Endothelial cell of umbilical vein (primary cell): Measurements from ENCODE around the gene GRPEL1. TPM values are rescaled to one million over a fixed set of nuclear protein-coding genes. Genes with fewer than 3 reads are reported as not detected.

Source experiments
- BruUV-seq: library from RNA; stranded (reverse); fragments of 400-500 nt; replicated peaks from 2 replicates; lab custom pipeline; 2021; lab: Mats Ljungman, UMichigan
- CTCF ChIA-PET: fragments of 300-600, 350-600 bp; sonication (Branson Sonifier 250); formaldehyde crosslinking; loops from one replicate; lab custom pipeline; 2021; ENCODE audit warnings: antibody characterized with exemption, inconsistent platforms; lab: Charles Lee
- POLR2A ChIA-PET: fragments of 300-600, 350-600 bp; sonication (Branson Sonifier 250); formaldehyde crosslinking; loops from one replicate; lab custom pipeline; 2021; ENCODE audit warnings: antibody characterized with exemption, inconsistent platforms; lab: Charles Lee
- DNase-seq: peaks from one replicate; pipeline ENCODE4 v3.0.0-alpha.2; 2011; ENCODE audit warnings: low read depth, low spot score
- FAIRE-seq: peaks from 2 replicates; lab custom pipeline; 2011; peaks lifted over from hg19 to GRCh38; lab: Jason Lieb, UNC
- H2AFZ ChIP-seq: 2 replicates; pipeline ENCODE4 v1.6.0; 2012; ENCODE audit warnings: low read depth, low read length, control low read depth, inconsistent platforms
- H3K27ac ChIP-seq: 2 replicates; pipeline ENCODE4 v1.5.1; 2011; ENCODE audit warnings: low read depth, mild to moderate bottlenecking, control low read depth, low read length, moderate library complexity; ENCODE audit not compliant: insufficient read depth
- H3K27me3 ChIP-seq, 2 experiments: 2 replicates each; pipeline versions ENCODE4 v1.6.0 to v1.6.1; 2011; ENCODE audit warnings: low read length in 2 of 2, mixed read lengths in 1 of 2; ENCODE audit not compliant: control insufficient read depth in 2 of 2, insufficient read depth in 2 of 2
- H3K36me3 ChIP-seq, 2 experiments: 2 replicates in 1 of 2; 3 replicates in 1 of 2; pipeline ENCODE4 v1.5.1; 2011; ENCODE audit warnings: low read length in 2 of 2, mild to moderate bottlenecking in 1 of 2, moderate library complexity in 1 of 2; ENCODE audit not compliant: control insufficient read depth in 2 of 2, insufficient read depth in 2 of 2; ENCODE audit errors: extremely low read depth in 1 of 2
- H3K4me1 ChIP-seq: 3 replicates; pipeline ENCODE4 v1.5.1; 2011; ENCODE audit warnings: mild to moderate bottlenecking, low read length; ENCODE audit not compliant: control insufficient read depth, insufficient read depth; ENCODE audit errors: extremely low read depth
- H3K4me2 ChIP-seq: 2 replicates; pipeline ENCODE4 v1.6.1; 2011; ENCODE audit warnings: low read length, control low read depth, mixed read lengths; ENCODE audit not compliant: insufficient read depth
- H3K4me3 ChIP-seq, 3 experiments: fragments of 200-600 bp in 1 of 3; sonication (generic), shearing (Covaris generic) in 1 of 3; replicated peaks in 1 of 3; 2 replicates each; pipeline ENCODE4 v1.5.1; 2011 to 2016; ENCODE audit warnings: control low read depth in 3 of 3, low read length in 3 of 3, mild to moderate bottlenecking in 2 of 3, inconsistent platforms in 1 of 3, low read depth in 1 of 3, moderate library complexity in 1 of 3; ENCODE audit not compliant: insufficient read depth in 1 of 3
- H3K79me2 ChIP-seq: 2 replicates; pipeline ENCODE4 v1.6.0; 2012; ENCODE audit warnings: low read length, inconsistent platforms; ENCODE audit not compliant: control insufficient read depth, insufficient read depth
- H3K9ac ChIP-seq: replicated peaks from 2 replicates; pipeline ENCODE3; 2011; ENCODE audit warnings: low read length, control low read depth; ENCODE audit not compliant: insufficient read depth; ENCODE audit errors: extremely low read depth
- H3K9me1 ChIP-seq: replicated peaks from 3 replicates; pipeline ENCODE4 v1.6.0; 2011; ENCODE audit warnings: mild to moderate bottlenecking, low read length; ENCODE audit not compliant: control insufficient read depth, insufficient read depth; ENCODE audit errors: extremely low read depth
- H3K9me3 ChIP-seq: replicated peaks from 2 replicates; pipeline ENCODE4 v1.5.1; 2012; ENCODE audit warnings: low read length, inconsistent platforms; ENCODE audit not compliant: control insufficient read depth, insufficient read depth
- H4K20me1 ChIP-seq: replicated peaks from 2 replicates; pipeline ENCODE3; 2011; ENCODE audit warnings: mild to moderate bottlenecking, low read length; ENCODE audit not compliant: control insufficient read depth, insufficient read depth; ENCODE audit errors: extremely low read depth
- EZH2 ChIP-seq: IDR thresholded peaks from 2 replicates; pipeline ENCODE4 v1.6.1; 2012; ENCODE audit warnings: borderline replicate concordance, low read depth, mild to moderate bottlenecking, moderate library complexity, low read length, inconsistent platforms; ENCODE audit not compliant: severe bottlenecking
- FOS ChIP-seq: IDR thresholded peaks from 2 replicates; pipeline ENCODE4 v1.6.1; 2011; ENCODE audit warnings: mild to moderate bottlenecking, low read length, moderate library complexity, borderline replicate concordance; ENCODE audit not compliant: insufficient read depth
- GATA2 ChIP-seq: IDR thresholded peaks from 2 replicates; pipeline ENCODE4 v1.7.0; 2011; ENCODE audit warnings: low read depth, mild to moderate bottlenecking, moderate library complexity, mixed read lengths, low read length; ENCODE audit not compliant: insufficient read length, insufficient read depth
- JUN ChIP-seq: IDR thresholded peaks from 2 replicates; pipeline ENCODE4 v1.6.1; 2011; ENCODE audit warnings: borderline replicate concordance, low read depth; ENCODE audit not compliant: insufficient read length, insufficient read depth
- MYC ChIP-seq: IDR thresholded peaks from one replicate; pipeline ENCODE4 v1.6.1; 2011; ENCODE audit warnings: mild to moderate bottlenecking, low read depth, low read length
- POLR2A ChIP-seq: IDR thresholded peaks from 2 replicates; pipeline ENCODE4 v1.6.1; 2012; ENCODE audit warnings: low read depth, mild to moderate bottlenecking, control low read depth, low read length
- POLR2AphosphoS5 ChIP-seq: IDR thresholded peaks from 2 replicates; pipeline ENCODE4 v1.6.1; 2012; ENCODE audit warnings: low read depth, mild to moderate bottlenecking, control low read depth, low read length, moderate library complexity; ENCODE audit not compliant: insufficient read depth
- dilution Hi-C: fragments of 300-500 bp; cut with MboI; formaldehyde crosslinking; loops from one replicate; pipeline ENCODE4 v1.15.0; 2019; ENCODE audit warnings: low sequenced_read_pairs; ENCODE audit not compliant: extremely low pct_ligation_motif_present
- intact Hi-C: fragments of 100-400 bp; cut with micrococcal nuclease; formaldehyde crosslinking; loops from one replicate; pipeline ENCODE4 v1.10.0; 2022
- polyA plus RNA-seq, 4 experiments: library from polyadenylated mRNA; depleted of rRNA in 3 of 4; stranded (reverse) in 3 of 4; unstranded in 1 of 4; fragments of >200 nt; gene quantifications; 2 replicates each; pipeline versions ENCODE4 v1.2.1 to v1.2.3, GENCODE V29; 2011 to 2012; ENCODE audit warnings: missing spikeins in 1 of 4
- total RNA-seq: library from RNA; stranded (reverse); gene quantifications from 2 replicates; pipeline ENCODE4 v1.2.3, GENCODE V29; 2021
- TF ChIP-seq, protein P1 (sequence below): IDR thresholded peaks from 2 replicates; pipeline ENCODE4 v1.6.1; 2011; ENCODE audit not compliant: insufficient read depth, insufficient read length
- TF ChIP-seq, protein P2 (sequence below), 2 donors: IDR thresholded peaks; 1 replicate in 1 of 2; 2 replicates in 1 of 2; pipeline ENCODE4 v1.5.1; 2011; ENCODE audit warnings: low read length in 2 of 2, mild to moderate bottlenecking in 2 of 2, moderate library complexity in 2 of 2, control low read depth in 1 of 2, inconsistent platforms in 1 of 2, low read depth in 1 of 2; ENCODE audit not compliant: insufficient read depth in 1 of 2; ENCODE audit errors: extremely low read depth in 1 of 2

GRPEL1 gene
- total and polyA plus RNA-seq, 2 donors (not counting 3 experiments of a cell fraction or from before 2014, with no cell fraction given) = 17.3 to 42.6 TPM

DNA sequence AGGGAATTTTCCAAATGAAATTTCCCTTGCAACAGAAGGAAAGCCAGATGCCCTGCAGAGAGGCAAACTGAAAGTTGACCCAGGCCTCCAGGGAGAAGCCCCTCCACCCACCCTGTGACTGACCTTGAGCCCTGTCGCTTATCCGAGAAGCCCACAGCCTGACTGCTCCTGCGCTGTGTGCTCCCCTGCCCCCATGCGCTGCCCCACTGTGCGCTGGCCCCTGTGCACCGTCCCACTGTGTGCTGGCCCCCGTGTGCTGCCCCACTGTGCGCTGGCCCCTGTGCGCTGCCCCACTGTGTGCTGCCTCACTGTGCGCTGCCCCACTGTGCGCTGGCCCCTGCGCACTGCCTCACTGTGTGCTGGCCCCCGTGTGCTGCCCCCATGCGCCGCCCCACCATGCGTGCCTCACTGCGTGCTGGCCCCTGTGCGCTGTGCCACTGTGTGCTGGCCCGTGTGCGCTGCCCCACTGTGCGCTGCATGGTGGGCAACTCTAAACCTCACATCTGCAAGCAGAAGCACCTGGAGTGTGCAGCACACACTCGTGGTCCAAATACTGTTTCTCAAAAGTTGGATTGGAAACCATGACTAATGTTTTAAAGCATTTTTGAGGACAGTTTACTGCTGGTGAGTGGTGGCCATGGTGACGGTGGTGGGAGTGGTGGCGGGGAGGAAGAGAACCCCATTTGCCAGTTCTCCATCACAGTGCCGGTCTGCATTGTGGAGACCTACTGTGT is 8.3 kb upstream of the GRPEL1 start:
- no peak overlapping the region for H3K4me2 ChIP-seq
- H3K9me1 ChIP-seq = no peaks in the 10 kb centered on the region
- peaks cover 6 to 9% of the 10 kb centered on the region in 2 experiments for H3K27me3 ChIP-seq
- H3K79me2 ChIP-seq = no peaks in the 10 kb centered on the region
- no peaks in the 10 kb centered on the region for H3K9me3 ChIP-seq
- H3K4me1 ChIP-seq = no peaks in the 10 kb centered on the region
- no peak overlapping the region for H3K27ac ChIP-seq
- CTCF ChIA-PET = no interaction called here
- intact Hi-C loops = no loop called here
- dilution Hi-C loops = no loop called here
- no peak for TF ChIP-seq GATA2
- TF ChIP-seq POLR2A = no peak
- no peak for TF ChIP-seq MYC
- no peak for TF ChIP-seq FOS
- no peak for TF ChIP-seq EZH2
- no peak for TF ChIP-seq POLR2AphosphoS5
- TF ChIP-seq JUN = no peak
- TF ChIP-seq, protein P1, sequence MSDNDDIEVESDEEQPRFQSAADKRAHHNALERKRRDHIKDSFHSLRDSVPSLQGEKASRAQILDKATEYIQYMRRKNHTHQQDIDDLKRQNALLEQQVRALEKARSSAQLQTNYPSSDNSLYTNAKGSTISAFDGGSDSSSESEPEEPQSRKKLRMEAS = no peak
- TF ChIP-seq, protein P2, sequence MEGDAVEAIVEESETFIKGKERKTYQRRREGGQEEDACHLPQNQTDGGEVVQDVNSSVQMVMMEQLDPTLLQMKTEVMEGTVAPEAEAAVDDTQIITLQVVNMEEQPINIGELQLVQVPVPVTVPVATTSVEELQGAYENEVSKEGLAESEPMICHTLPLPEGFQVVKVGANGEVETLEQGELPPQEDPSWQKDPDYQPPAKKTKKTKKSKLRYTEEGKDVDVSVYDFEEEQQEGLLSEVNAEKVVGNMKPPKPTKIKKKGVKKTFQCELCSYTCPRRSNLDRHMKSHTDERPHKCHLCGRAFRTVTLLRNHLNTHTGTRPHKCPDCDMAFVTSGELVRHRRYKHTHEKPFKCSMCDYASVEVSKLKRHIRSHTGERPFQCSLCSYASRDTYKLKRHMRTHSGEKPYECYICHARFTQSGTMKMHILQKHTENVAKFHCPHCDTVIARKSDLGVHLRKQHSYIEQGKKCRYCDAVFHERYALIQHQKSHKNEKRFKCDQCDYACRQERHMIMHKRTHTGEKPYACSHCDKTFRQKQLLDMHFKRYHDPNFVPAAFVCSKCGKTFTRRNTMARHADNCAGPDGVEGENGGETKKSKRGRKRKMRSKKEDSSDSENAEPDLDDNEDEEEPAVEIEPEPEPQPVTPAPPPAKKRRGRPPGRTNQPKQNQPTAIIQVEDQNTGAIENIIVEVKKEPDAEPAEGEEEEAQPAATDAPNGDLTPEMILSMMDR (IDR thresholded peaks at IDR 0.05; ENCODE audit: extremely low read depth in 1 of 2, insufficient read depth in 1 of 2, low read depth in 1 of 2, low read length in 2 of 2) = no peak
- POLR2A ChIA-PET = no interaction called here
- no peaks in the 10 kb centered on the region for H3K36me3 ChIP-seq
- DNase-seq (no peak), FAIRE-seq (no peak)
- H2AFZ ChIP-seq = no peak overlapping the region
- H4K20me1 ChIP-seq = no peaks in the 10 kb centered on the region
- H3K9ac ChIP-seq = no peak overlapping the region
- BruUV-seq = no TSS peak
- H3K4me3 ChIP-seq = no peak overlapping the region
